PFSK-1 (cell line): Measurements from ENCODE around the gene FAM13A.

Source experiments
- FOXP2 ChIP-seq: optimal IDR thresholded peaks from 2 replicates; pipeline ENCODE3; 2011; ENCODE audit warnings: borderline replicate concordance, control low read depth, inconsistent platforms; ENCODE audit not compliant: insufficient read depth; ENCODE audit errors: extremely low read length, extremely low read depth
- POLR2AphosphoS5 ChIP-seq: IDR thresholded peaks from 2 replicates; pipeline ENCODE4 v1.6.1; 2012; ENCODE audit warnings: low read depth, mild to moderate bottlenecking, control low read depth, low read length, moderate library complexity
- REST ChIP-seq, 2 experiments: IDR thresholded peaks; 2 replicates each; pipeline versions ENCODE4 v1.6.1 to v1.8.0; 2011 to 2012; ENCODE audit warnings: low read depth in 2 of 2, low read length in 2 of 2, control low read depth in 1 of 2, inconsistent platforms in 1 of 2, mild to moderate bottlenecking in 1 of 2, moderate library complexity in 1 of 2; ENCODE audit not compliant: insufficient read depth in 1 of 2
- SIN3A ChIP-seq: IDR thresholded peaks from 2 replicates; pipeline ENCODE4 v1.6.1; 2012; ENCODE audit warnings: mild to moderate bottlenecking, low read length, moderate library complexity, borderline replicate concordance; ENCODE audit not compliant: insufficient read depth
- TAF1 ChIP-seq: IDR thresholded peaks from 2 replicates; pipeline ENCODE4 v1.6.1; 2012; ENCODE audit warnings: low read length, control low read depth, borderline replicate concordance; ENCODE audit not compliant: insufficient read depth

FAM13A gene

GRCh38 chr4:88859191-88859812, 197.7 kb downstream of the FAM13A start:
- no peak for TF ChIP-seq FOXP2
- TF ChIP-seq TAF1: no peak
- no peak for TF ChIP-seq SIN3A
- TF ChIP-seq POLR2AphosphoS5: no peak

GRCh38 chr4:88858752-88859151, 198.2 kb downstream of the FAM13A start:
- TF ChIP-seq TAF1: no peak
- no peak for TF ChIP-seq SIN3A
- TF ChIP-seq POLR2AphosphoS5: no peak
- no peak for TF ChIP-seq REST (IDR thresholded peaks at IDR 0.05; ENCODE audit: insufficient read depth in 1 of 2, low read depth in 2 of 2, low read length in 2 of 2)
- TF ChIP-seq FOXP2: no peak

GRCh38 chr4:88857588-88857987, 199.4 kb downstream of the FAM13A start:
- TF ChIP-seq SIN3A (no peak), REST (IDR thresholded peaks at IDR 0.05; ENCODE audit: insufficient read depth in 1 of 2, low read depth in 2 of 2, low read length in 2 of 2) (no peak), POLR2AphosphoS5 (no peak), TAF1 (no peak), FOXP2 (no peak)

- TF ChIP-seq FOXP2: no peak
- TF ChIP-seq POLR2AphosphoS5: no peak
- no peak for TF ChIP-seq SIN3A
- no peak for TF ChIP-seq TAF1
- no peak for TF ChIP-seq REST (IDR thresholded peaks at IDR 0.05; ENCODE audit: insufficient read depth in 1 of 2, low read depth in 2 of 2, low read length in 2 of 2)
Observed at GRCh38 chr4:88854481-88854880, 202.5 kb downstream of the FAM13A start.

- TF ChIP-seq SIN3A: no peak
- no peak for TF ChIP-seq FOXP2
- no peak for TF ChIP-seq TAF1
- TF ChIP-seq REST (IDR thresholded peaks at IDR 0.05; ENCODE audit: insufficient read depth in 1 of 2, low read depth in 2 of 2, low read length in 2 of 2): no peak
- TF ChIP-seq POLR2AphosphoS5: no peak
Observed at GRCh38 chr4:88846206-88846790, 210.7 kb downstream of the FAM13A start.
